Transverse colon (tissue), 3 donors: ENCODE results near the gene RNF115.

Experiments used
- CTCF ChIP-seq, 5 experiments: fragments of 200-600 bp in 3 of 5; fragments of 450-650 bp in 2 of 5; sonication (generic) in 3 of 5; IDR thresholded peaks; 1 replicate in 2 of 5; 2 replicates in 3 of 5; pipeline ENCODE4 v1.5.1; 2016 to 2017; ENCODE audit warnings: antibody characterized with exemption in 5 of 5, inconsistent platforms in 3 of 5, mild to moderate bottlenecking in 2 of 5, moderate library complexity in 1 of 5
- POLR2A ChIP-seq: fragments of 450-650 bp; IDR thresholded peaks from one replicate; pipeline ENCODE4 v1.6.1; 2016; ENCODE audit warnings: antibody characterized with exemption, mild to moderate bottlenecking, moderate library complexity

- TF ChIP-seq CTCF (IDR thresholded peaks at IDR 0.05): no peak
- TF ChIP-seq POLR2A: no peak
These were observed 27.1 kb downstream of the RNF115 start for GRCh38 chr1:145796753-145797152.
